Sigmoid colon (tissue), 4 donors: ENCODE data around the gene SORL1-AS1.

Source experiments
- CTCF ChIP-seq, 4 experiments: fragments of 450-650 bp in 3 of 4; fragments of 200-600 bp in 1 of 4; IDR thresholded peaks; one replicate each; pipeline ENCODE4 v1.5.1; 2016 to 2019; ENCODE audit warnings: antibody characterized with exemption in 4 of 4, mild to moderate bottlenecking in 3 of 4, moderate library complexity in 2 of 4
- EP300 ChIP-seq, 4 donors: sonication (generic); formaldehyde crosslinking; IDR thresholded peaks; one replicate each; pipeline ENCODE4 v1.6.1; 2017; ENCODE audit warnings: antibody characterized with exemption in 4 of 4
- POLR2AphosphoS5 ChIP-seq, 4 donors: sonication (generic); formaldehyde crosslinking; IDR thresholded peaks; one replicate each; pipeline ENCODE4 v1.6.1; 2017; ENCODE audit warnings: antibody characterized with exemption in 4 of 4

GRCh38 chr11:121467471-121467870, 14.7 kb upstream of the SORL1-AS1 start:
- TF ChIP-seq CTCF (IDR thresholded peaks at IDR 0.05) (no peak), POLR2AphosphoS5 (IDR thresholded peaks at IDR 0.05) (no peak), EP300 (IDR thresholded peaks at IDR 0.05) (no peak)
